CD4-positive, alpha-beta T cell treated with Interleukin-17A for 4 hours (primary cell): ENCODE results near the gene RPS6KA3.
"Not testable (repeated sequence)": the region's sequence is repeated elsewhere in the genome, so short reads cannot be mapped to it uniquely, and the experiment has no call there.

ENCODE experiments used
- DNase-seq: peaks from one replicate; pipeline ENCODE4 v3.0.0-alpha.2; 2020; ENCODE audit warnings: mixed read lengths

RPS6KA3 gene

GRCh38 chrX:20265221-20265725 is 1.4 kb downstream of the RPS6KA3 start:
- peak; percentile 58 for DNase-seq

- no peak for DNase-seq
Observed at GRCh38 chrX:20263474-20263873, 3.2 kb downstream of the RPS6KA3 start.

- no peak for DNase-seq
Observed at GRCh38 chrX:20260885-20261284, 5.8 kb downstream of the RPS6KA3 start.

DNA sequence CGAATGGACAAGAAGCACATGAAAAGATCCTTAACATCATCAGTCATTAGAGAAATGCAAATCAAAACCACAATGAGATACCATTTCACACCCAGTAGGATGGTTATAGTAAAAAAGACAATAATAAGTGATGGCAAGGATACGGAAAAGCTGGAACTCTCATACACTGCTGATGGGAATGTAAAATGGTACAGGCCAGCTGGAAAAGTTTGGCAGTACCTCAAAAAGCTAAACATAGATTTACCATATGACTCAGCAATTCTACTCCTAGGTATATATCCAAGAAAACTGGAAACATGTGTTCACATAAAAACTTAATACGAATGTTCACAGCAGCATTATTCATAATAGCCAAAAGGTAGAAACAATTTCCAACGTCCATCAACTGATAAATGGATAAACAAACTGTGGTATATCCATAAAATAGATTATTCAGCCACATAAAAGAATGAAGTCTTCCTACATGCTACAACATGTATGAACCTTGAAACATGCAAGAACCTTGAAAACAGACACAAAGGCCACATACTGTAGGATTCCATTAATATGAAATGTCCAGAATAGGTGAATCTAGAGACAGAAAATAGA is 11.9 kb downstream of the RPS6KA3 start:
- DNase-seq: no peak

GRCh38 chrX:20253232-20253543 is 13.5 kb downstream of the RPS6KA3 start:
- no peak for DNase-seq

DNA sequence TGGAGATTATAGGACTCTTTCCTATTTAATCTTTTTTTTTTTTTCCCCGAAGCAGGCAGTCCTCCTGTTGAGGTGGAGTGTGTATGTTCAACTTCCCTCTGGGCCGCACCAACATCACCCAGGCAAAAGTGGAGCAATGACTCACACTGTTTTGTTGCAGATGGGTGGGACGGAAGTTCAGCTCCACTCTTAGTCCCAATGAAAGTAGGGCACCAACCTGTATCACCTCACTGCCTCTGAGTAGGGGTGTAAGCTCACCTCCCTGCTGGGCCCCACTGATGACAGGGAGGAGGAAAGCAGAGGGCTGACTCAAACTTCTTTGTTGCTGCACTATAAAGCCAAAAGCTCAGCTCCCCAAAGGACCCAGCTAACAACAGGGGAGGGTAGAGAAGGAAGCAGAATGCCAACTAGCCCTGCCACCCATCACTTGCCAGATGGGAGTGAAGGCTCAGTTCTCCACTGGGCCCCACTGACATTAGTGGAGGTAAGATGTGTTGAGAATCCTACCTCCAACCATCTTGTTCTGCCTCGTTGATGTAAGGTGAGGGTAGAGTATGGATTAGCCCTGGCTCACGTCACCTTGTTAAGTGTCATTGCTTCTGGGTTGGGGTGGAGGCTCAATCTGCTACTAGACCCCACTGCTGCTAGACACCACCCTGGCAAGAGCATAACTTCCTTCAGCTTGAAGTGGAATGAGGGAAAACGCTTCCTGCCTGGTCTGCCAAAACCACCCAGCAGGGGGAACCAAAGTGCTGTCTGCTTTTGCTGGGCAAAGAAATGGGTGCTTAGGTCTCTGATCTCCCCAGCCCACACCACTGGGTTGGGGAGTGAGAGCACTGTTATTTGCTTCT is 14.1 kb downstream of the RPS6KA3 start:
- DNase-seq: peak; percentile 81

GRCh38 chrX:20251691-20252090 is 15.0 kb downstream of the RPS6KA3 start:
- DNase-seq: no peak

GRCh38 chrX:20250146-20250545 is 16.6 kb downstream of the RPS6KA3 start:
- DNase-seq: not testable (repeated sequence)

GRCh38 chrX:20248592-20249192 is 18.0 kb downstream of the RPS6KA3 start:
- no peak for DNase-seq

DNA sequence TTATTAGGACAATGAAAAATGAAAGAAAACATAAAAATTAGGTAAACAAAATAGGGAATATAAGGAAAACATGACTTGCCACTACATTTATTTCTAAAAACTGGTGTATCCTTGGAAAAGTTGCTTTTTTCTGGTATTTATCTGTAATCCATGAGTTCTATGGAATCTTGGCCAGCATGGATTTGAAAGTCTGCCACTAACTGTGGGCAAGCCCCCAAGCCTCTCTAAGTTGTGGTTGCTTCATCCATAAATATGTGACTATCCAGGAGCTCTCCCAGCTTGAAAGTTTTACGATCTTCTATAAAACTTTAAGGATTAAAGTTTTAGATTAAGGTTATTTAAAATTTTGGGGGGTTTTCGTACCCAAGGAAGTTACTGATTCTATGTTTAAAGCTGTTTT is 21.8 kb downstream of the RPS6KA3 start:
- DNase-seq: no peak

DNA sequence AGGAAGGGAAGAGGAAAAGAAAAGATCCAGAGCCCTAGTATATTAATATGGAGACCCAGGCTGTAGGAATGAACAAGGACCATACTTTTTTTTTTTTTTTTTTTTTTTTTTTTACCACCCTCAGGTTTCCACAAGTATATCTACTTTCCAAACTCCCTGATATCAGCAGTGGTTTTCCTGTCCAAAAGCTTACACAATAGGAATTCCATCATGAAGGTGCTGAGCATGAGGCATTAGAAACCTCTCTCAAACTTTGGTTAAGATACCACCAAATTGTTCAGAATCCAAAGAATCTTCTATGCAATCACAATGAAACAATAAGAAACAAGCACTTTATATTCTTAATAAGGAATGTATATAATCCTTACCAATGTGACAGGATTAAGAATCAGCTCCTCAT is 26.5 kb downstream of the RPS6KA3 start:
- no peak for DNase-seq

GRCh38 chrX:20237864-20238263 is 28.8 kb downstream of the RPS6KA3 start:
- DNase-seq: no peak

- DNase-seq: no peak
Observed at GRCh38 chrX:20235755-20236154, 31.0 kb downstream of the RPS6KA3 start.

GRCh38 chrX:20233336-20233735 is 33.4 kb downstream of the RPS6KA3 start:
- DNase-seq: no peak

- no peak for DNase-seq
Observed at GRCh38 chrX:20231598-20231997, 35.1 kb downstream of the RPS6KA3 start.

- DNase-seq: no peak
Observed at GRCh38 chrX:20230406-20230805, 36.3 kb downstream of the RPS6KA3 start.

DNA sequence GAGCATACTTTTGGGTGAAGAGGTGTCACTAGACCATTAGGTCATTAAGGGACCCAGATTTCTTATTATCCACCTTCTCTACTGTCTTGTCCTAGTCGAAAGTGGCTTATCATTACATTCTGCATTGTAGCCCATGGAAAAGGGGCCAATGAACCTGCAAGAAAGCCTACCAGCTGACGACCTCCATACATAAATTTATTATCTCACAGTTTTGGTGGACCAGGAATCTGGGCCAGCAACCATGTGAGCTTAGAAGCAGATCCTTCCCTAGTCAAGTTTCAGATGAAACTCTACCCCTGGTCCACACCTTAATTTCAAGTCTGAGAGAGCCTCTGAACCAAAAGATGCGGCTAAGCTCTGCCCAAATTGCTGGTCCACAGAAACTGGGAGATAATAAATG is 37.6 kb downstream of the RPS6KA3 start:
- DNase-seq: no peak

GRCh38 chrX:20228245-20228644 is 38.5 kb downstream of the RPS6KA3 start:
- no peak for DNase-seq

DNA sequence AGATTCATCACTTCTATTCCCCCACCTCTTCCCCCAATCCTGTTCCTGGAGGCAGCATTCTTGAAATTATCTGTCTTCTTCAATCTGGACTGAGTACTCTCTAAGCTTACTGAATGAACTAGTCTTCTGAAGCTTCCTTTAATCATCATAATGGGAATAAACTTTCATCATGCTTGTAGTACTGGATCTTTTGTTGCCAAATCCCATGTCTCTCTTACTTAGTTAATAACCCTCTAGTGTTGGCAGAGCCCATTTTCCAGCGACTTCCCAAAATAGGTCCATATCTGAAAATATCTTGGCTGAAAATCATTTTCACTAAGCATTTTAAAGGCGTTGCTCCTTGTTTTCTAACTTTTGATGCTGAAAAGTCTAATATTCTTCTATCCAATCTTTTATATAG is 39.6 kb downstream of the RPS6KA3 start:
- DNase-seq: no peak

DNA sequence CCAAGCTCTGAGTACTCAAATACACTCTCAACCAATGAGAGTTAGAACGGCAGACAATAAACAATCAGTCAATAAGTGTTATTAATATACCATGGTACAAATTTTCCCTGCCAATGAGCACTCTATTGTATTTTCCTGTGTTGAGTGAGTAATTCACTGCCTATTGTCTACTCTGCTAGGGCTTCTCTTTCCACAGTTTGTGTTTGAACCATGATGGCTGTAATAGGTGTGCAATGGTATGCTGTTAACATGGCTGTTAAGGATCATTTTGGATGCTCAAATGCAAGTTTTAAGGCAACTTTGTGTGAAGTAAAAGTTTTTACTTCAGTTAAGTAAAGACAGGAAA is 41.2 kb downstream of the RPS6KA3 start:
- no peak for DNase-seq

DNA sequence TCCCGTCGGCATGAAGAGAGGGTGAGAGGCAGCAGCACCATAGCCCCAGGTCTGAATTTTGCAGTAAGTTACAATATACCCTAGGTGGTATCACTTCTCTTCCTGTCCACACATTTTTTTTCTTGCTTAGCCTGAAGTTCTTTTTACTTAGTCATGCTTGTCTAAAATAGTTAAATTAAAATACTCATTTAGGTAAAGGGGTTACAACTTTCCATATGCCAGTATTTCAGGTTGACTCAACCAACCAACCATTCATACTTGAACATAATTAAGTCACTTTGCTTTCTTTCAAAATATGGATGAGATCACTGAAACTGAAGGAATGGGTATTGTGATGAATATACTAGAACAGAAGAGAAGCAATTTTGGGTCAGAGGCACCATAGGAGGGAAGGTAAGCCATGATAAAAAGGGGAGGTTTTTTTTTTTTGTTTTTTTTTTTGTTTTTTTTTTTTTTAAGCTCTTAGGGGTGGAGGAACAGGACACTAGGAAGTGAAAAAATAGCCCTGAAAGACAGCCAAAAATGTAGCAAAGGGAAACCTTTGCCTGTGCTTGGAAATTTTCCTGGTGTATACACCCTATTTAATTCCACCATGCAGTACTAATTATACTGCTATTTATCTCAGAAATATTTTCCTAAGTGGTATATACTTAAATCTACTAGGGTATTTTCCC is 41.8 kb downstream of the RPS6KA3 start:
- no peak for DNase-seq

GRCh38 chrX:20221902-20222301 is 44.8 kb downstream of the RPS6KA3 start:
- no peak for DNase-seq

DNA sequence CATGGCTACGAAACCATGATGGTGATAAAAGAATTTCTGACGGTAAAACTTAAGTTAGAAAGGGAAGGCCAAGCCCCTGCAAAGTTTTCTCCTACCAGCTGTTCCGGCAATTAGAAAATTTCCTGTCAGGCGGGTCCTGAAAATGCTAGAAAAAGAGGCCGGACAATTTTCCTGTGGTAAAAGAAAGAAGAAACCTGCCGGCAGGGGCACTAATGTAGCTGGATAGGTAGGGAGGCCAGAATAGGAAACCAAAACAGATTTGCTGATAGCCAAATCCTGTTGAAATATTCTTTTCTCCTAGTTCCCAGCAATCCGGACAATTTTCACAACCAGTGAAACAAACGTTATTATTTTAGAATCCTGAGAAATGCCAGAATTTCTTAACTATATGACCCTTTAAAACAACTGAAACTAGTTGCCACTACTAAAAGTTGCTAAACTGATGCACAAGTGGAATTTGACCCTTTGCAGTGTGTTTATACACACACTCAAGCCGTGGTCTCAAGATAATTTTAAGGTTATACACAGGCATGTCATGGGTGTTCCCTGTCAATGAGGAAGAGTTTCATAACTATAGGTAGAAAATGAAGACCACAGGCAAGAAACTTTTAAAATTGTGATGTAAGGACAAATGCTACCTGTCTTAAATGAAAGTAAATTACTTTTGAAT is 47.7 kb downstream of the RPS6KA3 start:
- DNase-seq: no peak
